Neutrophil (primary cell): Measurements from ENCODE around the gene SELPLG.

Experiments
- H3K27ac ChIP-seq: fragments of 200-600 bp; sonication (generic); 2 replicates; pipeline ENCODE4 v1.5.1; 2016; ENCODE audit warnings: mild to moderate bottlenecking, moderate library complexity
- H3K27me3 ChIP-seq: fragments of 200-600 bp; sonication (generic); 2 replicates; pipeline ENCODE4 v1.6.0; 2016; ENCODE audit warnings: mild to moderate bottlenecking
- H3K36me3 ChIP-seq: fragments of 200-600 bp; sonication (generic); 2 replicates; pipeline ENCODE4 v1.5.1; 2017
- H3K4me1 ChIP-seq, 2 experiments: fragments of 200-600 bp in 1 of 2; sonication (generic) in 1 of 2; 1 replicate in 1 of 2; 2 replicates in 1 of 2; pipeline versions ENCODE4 v1.5.1 to v1.6.1; 2013 to 2016; ENCODE audit warnings: low read depth in 1 of 2, low read length in 1 of 2, mild to moderate bottlenecking in 1 of 2, moderate library complexity in 1 of 2; ENCODE audit not compliant: control insufficient read depth in 1 of 2, insufficient read depth in 1 of 2
- H3K4me3 ChIP-seq, 2 experiments: fragments of 200-600 bp in 1 of 2; sonication (generic) in 1 of 2; 1 replicate in 1 of 2; 2 replicates in 1 of 2; pipeline ENCODE4 v1.5.1; 2013 to 2016; ENCODE audit warnings: low read depth in 1 of 2, low read length in 1 of 2, mild to moderate bottlenecking in 1 of 2, moderate library complexity in 1 of 2
- H3K9me3 ChIP-seq: fragments of 200-600 bp; sonication (generic); 2 replicates; pipeline ENCODE4 v1.5.1; 2016
- CTCF ChIP-seq: fragments of 200-600 bp; sonication (generic); IDR thresholded peaks from 2 replicates; pipeline ENCODE4 v1.5.1; 2016; ENCODE audit warnings: antibody characterized with exemption

The SELPLG gene

GRCh38 chr12:108668542-108668941 is 34.8 kb upstream of the SELPLG start:
- Histone ChIP-seq H3K4me1 (peaks cover 44 to 46% of the 10 kb centered on the region in 2 experiments), H3K27me3 (no peaks in the 10 kb centered on the region), H3K27ac (peak overlapping the region; percentile 12), H3K9me3 (no peaks in the 10 kb centered on the region), H3K36me3 (no peaks in the 10 kb centered on the region), H3K4me3 (no peak overlapping the region)
- no peak for TF ChIP-seq CTCF

GRCh38 chr12:108668063-108668462 is 34.4 kb upstream of the SELPLG start:
- Histone ChIP-seq H3K27ac (peak overlapping the region; percentile 95), H3K27me3 (no peaks in the 10 kb centered on the region), H3K4me1 (peaks cover 48 to 51% of the 10 kb centered on the region in 2 experiments), H3K36me3 (no peaks in the 10 kb centered on the region), H3K9me3 (no peaks in the 10 kb centered on the region), H3K4me3 (no peak overlapping the region)
- TF ChIP-seq CTCF = no peak

- Histone ChIP-seq H3K9me3 (no peaks in the 10 kb centered on the region), H3K36me3 (no peaks in the 10 kb centered on the region), H3K4me3 (peak overlapping the region in 1 of 2 experiments; percentile 10), H3K27ac (peak overlapping the region; percentile 95), H3K27me3 (no peaks in the 10 kb centered on the region), H3K4me1 (peaks cover 52 to 54% of the 10 kb centered on the region in 2 experiments)
- TF ChIP-seq CTCF = no peak
Observed at GRCh38 chr12:108667349-108667748, 33.7 kb upstream of the SELPLG start.

GRCh38 chr12:108666401-108666881 is 32.7 kb upstream of the SELPLG start:
- H3K36me3 ChIP-seq = no peaks in the 10 kb centered on the region
- peak overlapping the region in 1 of 2 experiments; percentile 53 for H3K4me3 ChIP-seq
- TF ChIP-seq CTCF = no peak
- H3K4me1 ChIP-seq = peaks cover 52 to 54% of the 10 kb centered on the region in 2 experiments
- no peaks in the 10 kb centered on the region for H3K9me3 ChIP-seq
- H3K27me3 ChIP-seq = no peaks in the 10 kb centered on the region
- H3K27ac ChIP-seq = peak overlapping the region; percentile 95

- Histone ChIP-seq H3K4me3 (peak overlapping the region in 1 of 2 experiments; percentile 53), H3K27me3 (no peaks in the 10 kb centered on the region), H3K36me3 (no peaks in the 10 kb centered on the region), H3K4me1 (peaks cover 52 to 54% of the 10 kb centered on the region in 2 experiments), H3K9me3 (no peaks in the 10 kb centered on the region), H3K27ac (peak overlapping the region; percentile 95)
- no peak for TF ChIP-seq CTCF
Observed at GRCh38 chr12:108665608-108666202, 32.0 kb upstream of the SELPLG start.
